ENCODE data around the gene LEAP2.
"Not testable (repeated sequence)": the region's sequence is repeated elsewhere in the genome, so short reads cannot be mapped to it uniquely, and the experiment has no call there.

LEAP2 gene

DNA sequence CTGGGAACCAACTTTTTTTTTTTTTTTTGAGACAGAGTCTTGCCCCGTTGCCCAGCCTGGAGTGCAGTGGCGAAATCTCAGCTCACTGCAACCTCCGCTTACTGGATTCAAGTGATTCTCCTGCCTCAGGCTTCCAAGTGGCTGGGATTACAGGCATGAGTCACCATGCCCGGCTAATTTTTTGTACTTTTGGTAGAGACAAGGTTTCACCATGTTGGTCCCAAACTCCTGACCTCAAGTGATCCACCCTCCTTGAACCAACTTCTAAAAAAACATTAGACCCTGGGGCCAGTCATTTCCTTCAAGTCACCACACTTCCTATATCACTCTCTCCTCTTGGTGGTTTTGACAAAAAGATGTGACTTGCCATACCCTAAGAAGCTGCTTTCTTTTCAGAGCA lies 32.2 kb upstream of the LEAP2 start:
- DNase-seq (ENCODE audit: low read depth): no peak
- no peak overlapping the region for H3K4me3 ChIP-seq (ENCODE audit: low read length)
- TF ChIP-seq, protein P1, sequence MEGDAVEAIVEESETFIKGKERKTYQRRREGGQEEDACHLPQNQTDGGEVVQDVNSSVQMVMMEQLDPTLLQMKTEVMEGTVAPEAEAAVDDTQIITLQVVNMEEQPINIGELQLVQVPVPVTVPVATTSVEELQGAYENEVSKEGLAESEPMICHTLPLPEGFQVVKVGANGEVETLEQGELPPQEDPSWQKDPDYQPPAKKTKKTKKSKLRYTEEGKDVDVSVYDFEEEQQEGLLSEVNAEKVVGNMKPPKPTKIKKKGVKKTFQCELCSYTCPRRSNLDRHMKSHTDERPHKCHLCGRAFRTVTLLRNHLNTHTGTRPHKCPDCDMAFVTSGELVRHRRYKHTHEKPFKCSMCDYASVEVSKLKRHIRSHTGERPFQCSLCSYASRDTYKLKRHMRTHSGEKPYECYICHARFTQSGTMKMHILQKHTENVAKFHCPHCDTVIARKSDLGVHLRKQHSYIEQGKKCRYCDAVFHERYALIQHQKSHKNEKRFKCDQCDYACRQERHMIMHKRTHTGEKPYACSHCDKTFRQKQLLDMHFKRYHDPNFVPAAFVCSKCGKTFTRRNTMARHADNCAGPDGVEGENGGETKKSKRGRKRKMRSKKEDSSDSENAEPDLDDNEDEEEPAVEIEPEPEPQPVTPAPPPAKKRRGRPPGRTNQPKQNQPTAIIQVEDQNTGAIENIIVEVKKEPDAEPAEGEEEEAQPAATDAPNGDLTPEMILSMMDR (conservative IDR thresholded peaks at IDR 0.05; ENCODE audit: low read depth, low read length): no peak

DNA sequence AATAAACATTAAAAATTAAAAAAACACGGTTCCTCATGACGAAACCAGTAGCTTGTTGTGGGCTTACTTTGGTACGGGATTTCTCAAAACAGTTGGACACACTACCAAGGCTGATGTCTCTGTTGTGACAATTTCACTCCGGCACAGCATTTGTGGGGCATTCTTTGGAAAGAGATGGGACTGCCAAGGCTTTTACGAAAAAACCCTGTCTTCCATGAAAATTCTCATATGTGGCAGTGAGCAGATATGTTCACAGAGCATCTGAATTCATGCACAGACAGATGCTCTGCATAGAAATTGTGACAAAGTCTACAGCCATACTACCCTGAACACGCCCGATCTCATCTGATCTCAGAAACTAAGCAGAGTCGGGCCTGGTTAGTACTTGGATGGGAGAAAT lies 25.2 kb upstream of the LEAP2 start:
- no peak overlapping the region for H3K4me3 ChIP-seq (ENCODE audit: low read length)
- TF ChIP-seq, protein P1 (conservative IDR thresholded peaks at IDR 0.05; ENCODE audit: low read depth, low read length): no peak

DNA sequence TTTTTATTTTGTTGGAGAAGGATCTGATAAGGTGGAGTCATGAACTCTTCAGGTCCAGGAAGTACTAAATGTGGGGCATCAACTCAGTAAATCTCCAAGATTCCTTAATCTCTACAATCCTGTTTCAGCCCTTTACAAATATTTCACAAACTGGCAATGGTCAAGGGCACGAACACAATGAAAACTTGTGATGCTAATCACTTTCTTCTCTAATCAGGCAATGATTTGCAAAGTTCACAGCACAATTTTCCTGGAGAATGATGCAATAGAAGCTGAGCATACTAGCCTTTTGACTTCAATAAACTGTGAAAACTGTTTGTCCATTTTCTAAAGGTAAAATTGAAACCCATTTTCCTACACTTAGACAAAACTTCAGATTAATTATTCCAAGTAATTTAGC lies 24.1 kb upstream of the LEAP2 start:
- H3K4me3 ChIP-seq (ENCODE audit: low read length): no peak overlapping the region
- TF ChIP-seq, protein P1 (conservative IDR thresholded peaks at IDR 0.05; ENCODE audit: low read depth, low read length): no peak
- no peak for DNase-seq (ENCODE audit: low read depth)

More for the DNA sequence above, 25.2 kb upstream of the LEAP2 start:
- DNase-seq (ENCODE audit: low read depth): no peak

DNA sequence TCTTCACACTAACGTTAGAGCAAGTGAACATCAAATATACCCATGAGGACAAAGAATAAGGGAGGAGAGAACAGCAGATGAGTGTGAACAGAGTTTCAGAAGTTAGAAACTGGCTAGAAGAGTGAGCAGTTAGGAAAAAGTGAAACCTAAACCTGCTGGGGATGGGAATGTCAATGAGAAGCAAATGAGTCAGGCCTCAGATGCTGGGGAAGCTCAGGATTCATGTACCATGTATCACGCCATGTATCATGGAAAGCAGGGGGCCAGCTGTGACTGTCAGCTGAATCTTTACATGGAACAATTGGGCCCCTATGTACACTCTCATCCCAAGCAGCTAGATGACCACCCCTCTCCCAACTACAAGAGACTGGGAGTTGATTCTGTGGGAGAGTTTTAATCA lies 23.4 kb upstream of the LEAP2 start:
- DNase-seq (ENCODE audit: low read depth): no peak
- no peak overlapping the region for H3K4me3 ChIP-seq (ENCODE audit: low read length)
- TF ChIP-seq, protein P1 (conservative IDR thresholded peaks at IDR 0.05; ENCODE audit: low read depth, low read length): no peak

DNA sequence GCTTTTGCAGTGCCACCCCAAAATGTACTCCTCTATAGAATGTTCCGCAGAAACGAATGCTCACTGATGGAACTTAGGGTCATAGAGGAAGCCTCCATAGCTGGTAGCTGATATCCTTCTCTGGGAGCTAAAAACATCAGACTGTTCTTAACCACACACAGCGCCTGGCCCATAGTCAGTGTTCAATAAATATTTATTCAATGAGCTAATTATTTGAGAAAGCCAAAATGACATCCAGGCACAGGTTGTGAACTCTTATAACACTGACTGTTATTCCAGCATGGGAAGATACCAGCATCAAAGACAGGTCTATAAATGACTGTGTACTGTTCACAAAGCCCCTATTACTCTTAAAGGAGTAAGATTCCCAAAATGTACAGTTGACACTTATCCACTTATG lies 20.1 kb upstream of the LEAP2 start:
- no peak for DNase-seq (ENCODE audit: low read depth)
- TF ChIP-seq, protein P1 (conservative IDR thresholded peaks at IDR 0.05; ENCODE audit: low read depth, low read length): no peak
- no peak overlapping the region for H3K4me3 ChIP-seq (ENCODE audit: low read length)

- DNase-seq (ENCODE audit: low read depth): no peak
- no peak overlapping the region for H3K4me3 ChIP-seq (ENCODE audit: low read length)
- TF ChIP-seq, protein P1 (conservative IDR thresholded peaks at IDR 0.05; ENCODE audit: low read depth, low read length): no peak
These were observed 19.7 kb upstream of the LEAP2 start for GRCh38 chr5:132853790-132854189.

DNA sequence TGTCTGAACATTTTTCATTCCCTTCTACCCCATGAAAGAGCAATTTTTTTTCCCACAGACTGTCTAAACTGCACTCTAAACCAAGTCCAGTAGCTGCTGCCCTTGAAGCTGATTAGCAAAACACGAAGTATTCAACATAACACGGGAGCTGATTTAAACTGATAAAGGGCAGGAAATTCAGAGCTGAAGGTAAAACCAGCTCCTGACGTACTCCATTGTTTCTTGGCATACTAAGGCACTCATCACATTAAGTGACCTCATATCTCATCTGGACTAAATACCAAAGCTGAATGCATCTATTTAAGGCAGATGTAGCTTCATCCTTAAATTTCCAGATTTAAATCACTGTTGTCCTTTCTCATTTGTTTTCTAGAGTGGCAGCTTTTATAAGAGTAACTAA lies 19.2 kb upstream of the LEAP2 start:
- no peak for DNase-seq (ENCODE audit: low read depth)
- no peak overlapping the region for H3K4me3 ChIP-seq (ENCODE audit: low read length)
- TF ChIP-seq, protein P1 (conservative IDR thresholded peaks at IDR 0.05; ENCODE audit: low read depth, low read length): no peak

GRCh38 chr5:132854992-132855391 lies 18.5 kb upstream of the LEAP2 start:
- not testable (repeated sequence) for DNase-seq (ENCODE audit: low read depth)

More at GRCh38 chr5:132854992-132855391, 18.5 kb upstream of the LEAP2 start:
- H3K4me3 ChIP-seq (ENCODE audit: low read length): not testable (repeated sequence)

Measured in retinal pigment epithelial cell (primary cell).